GM21515 (cell line): ENCODE data around the gene MCHR1.
"Not testable (repeated sequence)": the region's sequence is repeated elsewhere in the genome, so short reads cannot be mapped to it uniquely, and the experiment has no call there.

Source experiments
- ATAC-seq: cut with Tn5 transposase; IDR thresholded peaks from one replicate; pipeline ENCODE4 v1.9.1; 2021; ENCODE audit not compliant: unreplicated experiment

The MCHR1 gene

DNA sequence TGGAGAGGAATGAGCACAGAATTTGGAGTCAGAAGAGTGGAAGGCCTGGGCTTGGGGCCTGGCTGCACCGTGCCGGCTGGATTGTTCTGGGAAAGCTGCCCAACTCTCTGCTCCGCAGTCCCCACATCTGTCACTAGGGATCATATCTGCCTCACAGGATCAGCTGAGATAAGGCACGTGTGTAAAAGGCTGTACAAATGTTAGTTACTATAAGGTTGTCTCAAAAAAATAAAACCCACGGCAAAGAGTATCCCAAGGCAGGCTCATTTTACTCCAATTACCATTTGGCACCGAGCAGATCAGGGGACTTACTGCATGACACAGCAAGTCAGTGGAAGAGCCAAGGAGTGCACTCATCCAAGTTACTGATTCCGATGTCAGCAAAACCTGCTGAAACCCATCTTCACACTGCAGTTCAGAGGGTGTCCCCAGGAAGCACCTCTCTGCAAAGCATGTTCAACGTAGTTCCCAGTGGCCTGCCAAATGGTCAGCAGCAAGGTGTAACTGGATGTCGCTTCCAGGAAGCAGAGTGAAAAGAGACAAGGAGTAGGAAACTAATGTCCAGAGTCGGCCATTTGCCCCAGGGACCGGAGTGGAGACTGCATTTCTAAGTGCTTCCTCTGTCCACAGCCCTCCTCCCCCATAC is 24.6 kb upstream of the MCHR1 start:
- no peak for ATAC-seq

- ATAC-seq: not testable (repeated sequence)
These were observed 23.3 kb upstream of the MCHR1 start for GRCh38 chr22:40655941-40656340.

- not testable (repeated sequence) for ATAC-seq
These were observed 22.6 kb upstream of the MCHR1 start for GRCh38 chr22:40656651-40657050.

GRCh38 chr22:40659166-40659565 is 20.1 kb upstream of the MCHR1 start:
- no peak for ATAC-seq

- ATAC-seq: no peak
These were observed 18.6 kb upstream of the MCHR1 start for GRCh38 chr22:40660730-40661129.

DNA sequence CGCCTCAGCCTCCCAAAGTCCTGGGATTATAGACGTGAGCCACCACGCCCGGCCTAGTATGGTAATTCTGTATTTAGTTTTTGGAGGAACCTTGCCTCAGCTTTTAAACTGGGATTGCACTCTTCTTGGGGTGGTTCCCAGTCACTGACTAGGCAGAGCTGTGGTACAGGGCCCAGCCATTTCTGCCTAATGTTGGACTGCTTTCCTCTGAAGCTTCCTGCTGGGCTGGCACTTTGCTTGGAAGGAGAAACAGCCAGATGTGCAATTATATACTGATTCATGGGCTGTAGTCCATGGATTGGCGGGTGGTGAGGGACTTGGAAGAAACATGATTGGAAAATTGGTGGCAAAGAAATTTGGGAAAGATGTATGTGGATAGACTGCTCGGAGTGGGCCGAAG is 17.6 kb upstream of the MCHR1 start:
- ATAC-seq: no peak

- ATAC-seq: no peak
These were observed 14.0 kb upstream of the MCHR1 start for GRCh38 chr22:40665312-40665711.

- ATAC-seq: no peak
These were observed 13.0 kb upstream of the MCHR1 start for GRCh38 chr22:40666151-40666848.

DNA sequence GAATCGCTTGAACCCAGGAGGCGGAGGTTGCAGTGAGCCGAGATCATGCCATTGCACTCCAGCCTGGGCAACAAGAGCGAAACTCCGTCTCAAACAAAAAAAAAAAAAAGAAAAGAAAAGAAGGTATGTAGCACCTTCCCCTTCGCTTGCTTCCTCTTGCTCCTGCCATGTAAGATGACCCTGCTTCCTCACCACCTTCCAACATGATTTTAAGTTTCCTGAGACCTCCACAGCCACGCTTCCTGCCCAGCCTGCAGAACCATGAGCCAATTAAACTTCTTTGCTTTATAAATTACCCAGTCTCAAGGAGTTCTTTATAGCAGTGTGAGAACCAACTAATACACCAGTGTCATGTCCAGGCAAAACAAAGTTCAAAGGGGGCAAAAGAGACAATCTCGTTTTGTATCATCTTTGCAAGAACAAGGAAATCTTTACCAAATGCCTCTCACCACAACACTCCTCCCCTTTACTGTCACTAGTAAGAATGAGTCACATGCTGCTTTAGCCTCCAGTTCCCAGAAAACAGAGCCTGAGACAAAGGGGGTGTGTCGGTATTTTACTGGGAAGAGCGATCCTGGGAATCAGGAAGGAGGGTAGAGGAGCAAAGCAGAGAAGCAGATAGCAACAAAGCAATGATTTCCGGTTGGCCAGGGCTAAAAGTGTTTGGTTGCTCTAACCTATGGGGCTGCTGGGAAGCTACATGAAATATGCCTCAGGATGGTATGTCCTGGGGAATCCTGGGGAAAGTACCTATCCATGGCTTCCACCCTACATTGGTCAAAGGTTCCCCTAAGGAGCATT is 10.5 kb upstream of the MCHR1 start:
- no peak for ATAC-seq

DNA sequence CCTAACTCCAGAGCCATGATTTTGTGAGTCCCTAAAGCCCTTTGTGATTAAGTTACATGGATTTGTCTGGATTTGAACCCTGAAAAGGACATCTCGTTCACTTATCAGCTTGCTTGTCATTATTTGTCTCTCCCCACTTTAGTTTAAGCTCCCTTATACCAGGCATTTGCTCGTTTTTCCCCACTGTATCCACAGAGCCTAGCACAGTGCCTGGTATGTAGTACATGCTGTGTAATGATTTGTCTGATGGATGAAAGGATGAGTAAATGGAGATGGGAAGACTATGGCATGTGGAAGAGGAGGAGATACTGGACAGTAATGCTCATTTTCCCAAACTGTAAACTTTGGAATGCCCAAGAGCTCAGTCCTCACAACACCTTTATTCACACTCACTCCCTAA is 9.2 kb upstream of the MCHR1 start:
- ATAC-seq: no peak

- ATAC-seq: no peak
These were observed 7.9 kb upstream of the MCHR1 start for GRCh38 chr22:40671369-40671768.

- no peak for ATAC-seq
These were observed 7.4 kb upstream of the MCHR1 start for GRCh38 chr22:40671796-40672360.

GRCh38 chr22:40673017-40673416 is 6.3 kb upstream of the MCHR1 start:
- ATAC-seq: no peak

GRCh38 chr22:40674274-40674673 is 5.0 kb upstream of the MCHR1 start:
- ATAC-seq: no peak

- not testable (repeated sequence) for ATAC-seq
These were observed 3.1 kb upstream of the MCHR1 start for GRCh38 chr22:40676166-40676565.

- ATAC-seq: no peak
These were observed 2.6 kb upstream of the MCHR1 start for GRCh38 chr22:40676644-40677043.

DNA sequence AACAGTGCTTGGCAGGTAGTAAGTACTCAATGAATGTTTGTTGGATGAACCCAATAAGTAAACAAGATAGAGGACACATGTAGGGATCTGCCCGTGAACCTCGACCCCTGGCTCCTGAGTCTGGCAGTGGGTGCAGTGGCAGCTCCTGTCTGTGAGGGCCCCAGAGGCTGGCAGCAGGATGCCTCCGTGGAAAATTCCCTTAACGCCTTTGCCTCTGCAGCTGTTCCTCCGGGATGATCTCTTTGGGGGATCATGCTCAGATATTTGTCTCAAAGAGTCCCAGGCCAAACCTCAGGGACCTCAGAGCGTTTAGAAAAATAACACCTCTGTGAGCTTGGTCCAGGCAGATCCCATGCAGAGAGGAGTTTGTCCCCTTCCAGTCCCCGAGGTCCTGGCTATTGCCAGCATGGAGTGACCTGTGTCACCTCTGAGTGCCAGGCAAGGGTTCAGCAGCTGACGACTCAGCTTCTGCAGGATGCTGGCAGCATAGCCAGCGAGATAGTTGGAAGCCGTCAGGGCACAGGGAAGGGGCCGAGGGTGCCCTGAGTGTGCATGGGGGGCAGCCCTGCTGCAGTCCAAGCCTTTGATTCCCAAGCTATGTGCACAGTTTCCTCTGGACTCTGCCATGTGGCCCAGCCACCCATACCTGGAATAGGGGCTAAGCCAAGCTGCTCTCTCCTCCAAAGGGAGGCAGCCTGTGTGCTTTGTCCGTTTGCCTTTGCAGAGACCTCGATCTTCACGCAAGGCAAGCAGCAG is 613 bp upstream of the MCHR1 start:
- no peak for ATAC-seq

DNA sequence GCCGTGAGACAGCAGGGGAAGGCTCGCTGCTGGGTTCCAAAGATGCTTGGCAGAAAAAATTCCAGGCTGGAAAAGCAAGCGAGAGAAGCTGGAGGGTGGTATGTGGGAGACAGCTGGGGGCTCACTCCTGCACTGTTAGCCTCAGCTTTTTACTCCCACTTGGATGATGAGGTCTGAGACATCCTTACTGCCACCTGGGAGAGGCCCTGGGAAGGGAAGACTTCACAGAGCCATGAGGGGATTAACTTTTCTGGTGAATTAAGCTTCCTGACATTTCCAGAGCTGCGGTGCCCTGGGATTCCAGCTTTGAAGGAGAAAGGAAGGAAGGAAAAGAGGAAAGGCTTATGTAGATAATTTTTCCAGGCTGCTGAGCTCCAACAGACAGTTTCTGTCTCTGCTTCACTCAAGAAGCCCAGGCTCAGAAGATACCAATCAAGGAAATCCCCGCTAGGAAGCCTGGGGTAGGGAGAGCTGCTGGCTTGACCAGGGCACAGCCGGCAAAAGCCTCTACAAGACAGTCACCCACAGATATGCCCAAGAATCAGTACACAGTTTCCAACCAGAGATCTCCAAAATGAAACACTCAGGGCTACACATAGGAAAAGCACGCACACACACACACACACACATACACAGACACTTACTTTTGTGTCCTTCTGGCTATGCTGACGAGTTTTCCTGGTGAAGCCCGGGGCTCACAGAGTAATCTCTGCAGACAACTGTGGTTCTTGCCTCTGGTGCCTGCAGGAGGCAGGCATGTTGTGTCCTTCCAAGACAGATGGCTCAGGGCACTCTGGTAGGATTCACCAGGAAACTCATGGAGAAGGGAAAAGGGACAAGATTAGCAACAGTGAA is 907 bp downstream of the MCHR1 start:
- ATAC-seq: no peak

DNA sequence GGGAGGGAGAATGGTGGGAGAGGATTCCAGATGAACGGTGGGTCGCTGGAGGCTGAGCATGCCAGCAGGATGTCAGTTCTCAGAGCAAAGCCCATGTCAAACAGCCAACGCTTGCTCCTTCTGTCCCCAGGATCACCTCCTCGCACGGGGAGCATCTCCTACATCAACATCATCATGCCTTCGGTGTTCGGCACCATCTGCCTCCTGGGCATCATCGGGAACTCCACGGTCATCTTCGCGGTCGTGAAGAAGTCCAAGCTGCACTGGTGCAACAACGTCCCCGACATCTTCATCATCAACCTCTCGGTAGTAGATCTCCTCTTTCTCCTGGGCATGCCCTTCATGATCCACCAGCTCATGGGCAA is 1.5 kb downstream of the MCHR1 start:
- no peak for ATAC-seq

GRCh38 chr22:40681451-40681850 is 2.2 kb downstream of the MCHR1 start:
- no peak for ATAC-seq
